Measurements from ENCODE around the gene USP28. TPM values are rescaled to one million over a fixed set of nuclear protein-coding genes. Genes with fewer than 3 reads are reported as not detected.
A peak's percentile ranks its signal among the peaks of the same experiment; 100 is the strongest.

The USP28 gene
- total RNA-seq, 1 donor from 2014 or later, result 28.9 TPM

DNA sequence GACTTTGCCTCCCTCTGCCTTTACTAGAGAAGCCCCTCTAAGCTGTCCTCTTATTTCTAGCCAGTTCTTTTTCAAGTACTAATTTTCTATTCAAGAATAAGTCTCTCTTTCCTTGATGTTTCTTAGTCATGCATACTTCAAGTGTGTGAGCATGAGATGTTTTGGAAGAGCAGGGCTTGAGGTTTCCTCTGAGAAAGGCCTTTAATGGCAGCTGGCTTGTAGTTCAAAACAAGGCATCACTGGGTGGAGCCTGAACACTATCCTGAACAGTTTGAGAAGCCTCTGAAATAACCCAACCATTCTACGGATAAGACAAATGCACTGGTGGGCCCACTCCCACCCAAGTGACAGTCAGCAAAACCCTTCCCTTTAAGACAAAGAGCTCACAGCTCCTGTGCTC is 58.2 kb downstream of the USP28 start:
- no peak overlapping the region for H3K4me3 ChIP-seq
- H3K27me3 ChIP-seq, result no peaks in the 10 kb centered on the region
- intact Hi-C loops (cut with DNase I), result no loop called here
- ATAC-seq, result no peak
- no peaks in the 10 kb centered on the region for H3K4me1 ChIP-seq
- no peak for DNase-seq
- TF ChIP-seq, protein P1, sequence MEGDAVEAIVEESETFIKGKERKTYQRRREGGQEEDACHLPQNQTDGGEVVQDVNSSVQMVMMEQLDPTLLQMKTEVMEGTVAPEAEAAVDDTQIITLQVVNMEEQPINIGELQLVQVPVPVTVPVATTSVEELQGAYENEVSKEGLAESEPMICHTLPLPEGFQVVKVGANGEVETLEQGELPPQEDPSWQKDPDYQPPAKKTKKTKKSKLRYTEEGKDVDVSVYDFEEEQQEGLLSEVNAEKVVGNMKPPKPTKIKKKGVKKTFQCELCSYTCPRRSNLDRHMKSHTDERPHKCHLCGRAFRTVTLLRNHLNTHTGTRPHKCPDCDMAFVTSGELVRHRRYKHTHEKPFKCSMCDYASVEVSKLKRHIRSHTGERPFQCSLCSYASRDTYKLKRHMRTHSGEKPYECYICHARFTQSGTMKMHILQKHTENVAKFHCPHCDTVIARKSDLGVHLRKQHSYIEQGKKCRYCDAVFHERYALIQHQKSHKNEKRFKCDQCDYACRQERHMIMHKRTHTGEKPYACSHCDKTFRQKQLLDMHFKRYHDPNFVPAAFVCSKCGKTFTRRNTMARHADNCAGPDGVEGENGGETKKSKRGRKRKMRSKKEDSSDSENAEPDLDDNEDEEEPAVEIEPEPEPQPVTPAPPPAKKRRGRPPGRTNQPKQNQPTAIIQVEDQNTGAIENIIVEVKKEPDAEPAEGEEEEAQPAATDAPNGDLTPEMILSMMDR (IDR thresholded peaks at IDR 0.05), result no peak
- H3K9me3 ChIP-seq, result no peaks in the 10 kb centered on the region
- H3K27ac ChIP-seq, result no peak overlapping the region
- peaks cover 54% of the 10 kb centered on the region for H3K36me3 ChIP-seq

DNA sequence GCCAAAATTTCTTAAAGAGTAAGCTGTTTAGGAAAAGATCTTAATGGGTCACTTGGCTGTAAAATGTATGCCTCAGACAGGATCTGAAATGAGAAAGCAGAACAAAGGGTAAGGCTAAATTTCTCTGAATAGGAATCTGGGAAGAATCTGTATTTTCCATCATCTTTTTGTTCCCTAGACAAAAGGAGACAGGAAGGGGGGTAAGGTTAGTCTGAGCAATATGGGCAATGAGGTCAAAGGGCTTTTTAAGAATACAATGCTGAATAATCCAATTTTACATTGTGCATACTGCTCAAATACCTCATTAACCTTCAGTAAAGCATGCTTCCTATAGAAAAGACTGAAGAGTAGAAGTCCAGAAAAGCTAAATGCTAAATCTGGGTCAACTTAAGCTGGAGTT is 61.2 kb downstream of the USP28 start:
- TF ChIP-seq, protein P1 (IDR thresholded peaks at IDR 0.05), result no peak
- Histone ChIP-seq H3K36me3 (peaks cover 50% of the 10 kb centered on the region), H3K27me3 (no peaks in the 10 kb centered on the region), H3K4me1 (no peaks in the 10 kb centered on the region), H3K9me3 (no peaks in the 10 kb centered on the region), H3K27ac (no peak overlapping the region), H3K4me3 (no peak overlapping the region)
- no peak for DNase-seq
- intact Hi-C loops (cut with DNase I), result no loop called here
- no peak for ATAC-seq

DNA sequence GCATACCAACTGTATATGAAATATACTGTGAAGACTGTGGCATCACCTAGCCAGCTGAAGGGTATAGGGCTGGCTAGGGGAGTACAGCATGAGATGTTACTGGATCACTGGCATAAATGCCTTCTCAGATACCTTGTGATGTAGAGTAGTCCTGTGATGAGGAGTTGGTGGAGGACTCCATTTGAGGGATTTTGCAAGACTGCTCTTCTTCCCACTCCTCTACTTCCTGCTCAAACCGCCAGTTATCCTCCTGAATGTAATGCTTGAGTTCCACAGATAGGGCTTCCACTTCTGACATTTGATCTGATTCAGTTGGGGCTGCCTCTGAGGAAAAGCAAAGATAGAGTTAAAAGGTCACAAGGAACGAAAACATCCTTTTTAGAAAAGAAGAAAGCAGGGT is 66.4 kb downstream of the USP28 start:
- no peaks in the 10 kb centered on the region for H3K4me1 ChIP-seq
- intact Hi-C loops (cut with DNase I), result no loop called here
- TF ChIP-seq, protein P1 (IDR thresholded peaks at IDR 0.05), result no peak
- H3K9me3 ChIP-seq, result no peaks in the 10 kb centered on the region
- no peak overlapping the region for H3K4me3 ChIP-seq
- no peaks in the 10 kb centered on the region for H3K27me3 ChIP-seq
- no peak overlapping the region for H3K27ac ChIP-seq
- ATAC-seq (peak; percentile 29), DNase-seq (no peak)
- peaks cover 77% of the 10 kb centered on the region for H3K36me3 ChIP-seq

DNA sequence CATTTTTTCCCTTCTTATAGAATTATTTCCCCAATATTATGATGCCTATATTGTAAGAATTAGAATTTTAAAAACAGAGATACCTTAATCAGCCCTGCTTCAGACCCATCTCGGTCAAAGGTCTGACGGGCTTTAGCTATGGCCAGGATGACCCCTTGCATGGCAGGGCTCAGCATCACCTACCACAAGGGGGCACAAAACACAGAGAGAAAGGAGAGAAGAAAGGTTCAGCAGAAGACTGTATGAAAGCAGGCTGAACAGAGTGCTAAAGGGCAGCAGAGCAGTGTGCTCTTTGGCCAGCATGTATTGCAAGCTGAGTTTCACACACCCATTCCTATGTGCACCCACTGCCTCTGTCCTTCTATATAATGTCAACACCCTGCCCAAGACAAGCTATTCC is 69.0 kb downstream of the USP28 start:
- Histone ChIP-seq H3K27me3 (no peaks in the 10 kb centered on the region), H3K9me3 (no peaks in the 10 kb centered on the region), H3K27ac (no peak overlapping the region), H3K4me3 (no peak overlapping the region), H3K4me1 (no peaks in the 10 kb centered on the region), H3K36me3 (peaks cover 93% of the 10 kb centered on the region)
- TF ChIP-seq, protein P1 (IDR thresholded peaks at IDR 0.05), result peak; percentile 27
- ATAC-seq (peak; percentile 49), DNase-seq (no peak)
- intact Hi-C loops (cut with DNase I), result no loop called here

DNA sequence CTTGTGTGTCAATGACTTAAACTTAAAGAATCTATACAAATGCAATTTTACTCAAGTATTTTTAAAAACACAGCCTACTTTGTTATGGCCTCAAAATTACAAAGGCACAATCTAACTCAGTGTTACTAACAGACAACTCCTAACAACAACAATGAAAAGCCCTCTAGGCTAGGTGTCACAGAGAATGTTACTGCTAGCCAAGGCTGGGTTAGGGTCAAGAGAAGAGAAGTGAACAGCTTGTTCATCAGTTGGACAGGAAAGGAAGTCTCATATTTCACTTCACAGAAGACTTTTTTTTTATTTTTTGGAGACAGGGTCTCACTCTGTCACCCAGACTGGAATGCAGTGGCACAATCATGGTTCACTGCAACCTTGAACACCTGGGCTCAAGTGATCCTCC is 69.7 kb downstream of the USP28 start:
- H3K36me3 ChIP-seq, result peaks cover 89% of the 10 kb centered on the region
- no peak overlapping the region for H3K4me3 ChIP-seq
- intact Hi-C loops (cut with DNase I), result no loop called here
- H3K27me3 ChIP-seq, result no peaks in the 10 kb centered on the region
- H3K9me3 ChIP-seq, result no peaks in the 10 kb centered on the region
- no peaks in the 10 kb centered on the region for H3K4me1 ChIP-seq
- TF ChIP-seq, protein P1 (IDR thresholded peaks at IDR 0.05), result no peak
- ATAC-seq, result no peak
- no peak for DNase-seq
- H3K27ac ChIP-seq, result no peak overlapping the region

DNA sequence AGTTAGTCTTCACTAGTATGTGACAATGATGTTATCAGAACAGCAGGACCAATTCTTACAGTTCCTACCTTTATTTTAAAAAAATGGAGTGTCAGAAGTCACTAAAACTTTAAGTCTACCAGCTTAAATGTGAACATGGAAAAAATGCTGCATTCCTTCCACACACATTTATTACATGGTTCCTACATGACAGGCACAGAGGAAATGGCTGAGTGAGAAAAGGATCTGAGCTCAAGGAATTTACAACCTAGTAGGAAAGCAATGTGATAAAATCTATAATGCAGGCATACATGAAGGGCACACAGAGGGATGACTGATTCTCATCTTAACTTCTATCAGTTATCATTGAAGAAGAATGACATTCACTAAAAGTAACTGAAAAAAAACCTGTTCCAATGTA is 72.8 kb downstream of the USP28 start:
- H3K4me3 ChIP-seq, result no peak overlapping the region
- H3K27me3 ChIP-seq, result no peaks in the 10 kb centered on the region
- intact Hi-C loops (cut with DNase I), result no loop called here
- TF ChIP-seq, protein P1 (IDR thresholded peaks at IDR 0.05), result no peak
- H3K9me3 ChIP-seq, result no peaks in the 10 kb centered on the region
- no peak overlapping the region for H3K27ac ChIP-seq
- no peak for ATAC-seq
- H3K36me3 ChIP-seq, result peaks cover 78% of the 10 kb centered on the region
- no peak for DNase-seq
- no peaks in the 10 kb centered on the region for H3K4me1 ChIP-seq
